Suprapubic skin (tissue), 4 donors: ENCODE data around the gene PRKAG2.

Experiments
- EP300 ChIP-seq: sonication (generic); formaldehyde crosslinking; IDR thresholded peaks from one replicate; pipeline ENCODE4 v1.6.1; 2017; ENCODE audit warnings: antibody characterized with exemption
- POLR2A ChIP-seq, 2 donors: fragments of 450-650 bp; IDR thresholded peaks; one replicate each; pipeline ENCODE4 v1.6.1; 2017; ENCODE audit warnings: antibody characterized with exemption in 2 of 2, mild to moderate bottlenecking in 2 of 2, moderate library complexity in 2 of 2
- POLR2AphosphoS5 ChIP-seq, 3 donors: sonication (generic); formaldehyde crosslinking; IDR thresholded peaks; one replicate each; pipeline ENCODE4 v1.6.1; 2017; ENCODE audit warnings: antibody characterized with exemption in 3 of 3
- TF ChIP-seq, protein P1 (sequence below), 2 donors: fragments of 200-600 bp in 1 of 2; fragments of 450-650 bp in 1 of 2; sonication (generic) in 1 of 2; IDR thresholded peaks; one replicate each; pipeline ENCODE4 v1.5.1; 2016 to 2019; ENCODE audit warnings: antibody characterized with exemption in 2 of 2, mild to moderate bottlenecking in 1 of 2, moderate library complexity in 1 of 2

DNA sequence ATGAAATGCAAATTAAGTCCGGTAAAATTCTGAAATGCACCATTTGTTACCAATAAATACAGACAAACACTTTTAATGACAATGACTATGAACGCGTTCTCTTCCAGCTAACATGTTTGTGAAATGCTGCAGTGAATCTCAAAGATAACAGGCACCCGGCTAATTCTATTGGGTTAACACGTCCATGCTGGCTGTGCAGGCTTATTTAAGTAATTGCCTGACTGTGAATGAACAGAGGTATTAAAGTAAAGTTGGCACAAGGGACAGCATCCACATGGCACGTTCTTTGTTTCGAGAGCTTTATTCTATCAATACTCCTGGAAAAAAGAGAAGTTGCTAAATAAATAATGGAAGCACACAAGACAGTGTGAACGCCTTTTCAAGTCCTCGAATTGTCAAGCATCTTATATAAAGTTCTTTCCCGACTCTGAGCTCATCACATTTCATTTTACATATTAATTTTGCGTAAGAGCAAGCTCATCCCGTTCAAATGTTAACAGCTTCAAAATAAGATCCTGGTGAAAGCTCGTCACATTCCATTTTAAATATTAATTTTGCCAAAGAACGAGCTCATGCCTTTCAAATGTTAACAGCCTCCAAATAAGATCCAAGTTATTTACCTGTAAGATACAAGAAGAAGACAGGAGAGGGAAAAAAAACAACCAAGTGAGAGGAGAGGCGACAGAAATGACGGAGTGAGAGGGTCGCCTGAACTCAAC, 245.9 kb downstream of the PRKAG2 start:
- TF ChIP-seq, protein P1, sequence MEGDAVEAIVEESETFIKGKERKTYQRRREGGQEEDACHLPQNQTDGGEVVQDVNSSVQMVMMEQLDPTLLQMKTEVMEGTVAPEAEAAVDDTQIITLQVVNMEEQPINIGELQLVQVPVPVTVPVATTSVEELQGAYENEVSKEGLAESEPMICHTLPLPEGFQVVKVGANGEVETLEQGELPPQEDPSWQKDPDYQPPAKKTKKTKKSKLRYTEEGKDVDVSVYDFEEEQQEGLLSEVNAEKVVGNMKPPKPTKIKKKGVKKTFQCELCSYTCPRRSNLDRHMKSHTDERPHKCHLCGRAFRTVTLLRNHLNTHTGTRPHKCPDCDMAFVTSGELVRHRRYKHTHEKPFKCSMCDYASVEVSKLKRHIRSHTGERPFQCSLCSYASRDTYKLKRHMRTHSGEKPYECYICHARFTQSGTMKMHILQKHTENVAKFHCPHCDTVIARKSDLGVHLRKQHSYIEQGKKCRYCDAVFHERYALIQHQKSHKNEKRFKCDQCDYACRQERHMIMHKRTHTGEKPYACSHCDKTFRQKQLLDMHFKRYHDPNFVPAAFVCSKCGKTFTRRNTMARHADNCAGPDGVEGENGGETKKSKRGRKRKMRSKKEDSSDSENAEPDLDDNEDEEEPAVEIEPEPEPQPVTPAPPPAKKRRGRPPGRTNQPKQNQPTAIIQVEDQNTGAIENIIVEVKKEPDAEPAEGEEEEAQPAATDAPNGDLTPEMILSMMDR (IDR thresholded peaks at IDR 0.05): no peak
- TF ChIP-seq EP300 (no peak), POLR2AphosphoS5 (IDR thresholded peaks at IDR 0.05) (no peak), POLR2A (IDR thresholded peaks at IDR 0.05) (no peak)
